Measurements from ENCODE around the gene SDHA. TPM values are rescaled to one million over a fixed set of nuclear protein-coding genes. Genes with fewer than 3 reads are reported as not detected.
A peak's percentile ranks its signal among the peaks of the same experiment; 100 is the strongest.
"Not testable (repeated sequence)": the region's sequence is repeated elsewhere in the genome, so short reads cannot be mapped to it uniquely, and the experiment has no call there.

SDHA gene
- 100 to 1,000 TPM; 121 to 130 TPM for total RNA-seq

DNA sequence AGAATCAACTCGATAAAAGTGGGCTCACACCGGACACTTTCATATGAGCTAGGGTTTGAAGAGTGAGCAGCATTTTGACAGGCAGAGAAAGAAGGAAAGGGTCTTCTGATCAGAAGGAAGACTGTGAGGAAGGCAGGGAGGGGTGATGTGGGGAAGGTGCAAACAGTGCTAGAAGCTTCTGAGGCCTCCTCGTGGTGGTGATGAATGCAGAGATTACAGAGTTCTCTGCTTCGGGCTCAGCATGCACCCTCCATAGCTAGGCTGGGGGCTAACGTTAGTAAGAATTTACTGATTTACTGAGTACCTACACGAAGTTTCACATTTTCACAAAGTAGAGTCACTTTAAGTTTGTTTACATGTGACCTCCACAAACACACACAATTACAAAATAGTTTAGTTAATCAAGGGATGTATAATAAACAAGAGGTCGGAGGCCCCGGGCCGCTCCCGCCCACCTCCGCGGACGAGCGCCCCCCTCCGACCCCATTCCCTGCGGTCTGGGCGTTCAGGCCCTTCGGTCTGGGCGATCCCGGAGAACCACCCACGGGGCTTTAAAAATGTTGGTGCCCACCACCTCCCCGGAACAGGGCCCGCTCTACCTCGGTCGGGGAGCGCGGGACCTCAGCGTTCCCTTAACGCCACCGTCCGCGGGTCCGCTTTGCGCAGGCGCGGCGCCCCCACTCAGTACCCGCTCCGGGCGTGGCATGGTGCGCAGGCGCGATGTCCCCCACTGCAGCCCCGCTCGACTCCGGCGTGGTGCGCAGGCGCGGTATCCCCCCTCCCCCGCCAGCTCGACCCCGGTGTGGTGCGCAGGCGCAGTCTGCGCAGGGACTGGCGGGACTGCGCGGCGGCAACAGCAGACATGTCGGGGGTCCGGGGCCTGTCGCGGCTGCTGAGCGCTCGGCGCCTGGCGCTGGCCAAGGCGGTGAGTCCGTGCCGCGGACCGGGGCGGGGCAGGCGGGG, at the start of gene SDHA, which contains the start of gene CCDC127:
SDHA (plus strand) TSS at position 827 of the 963 bp plus-strand sequence; CDS start at position 863, 36 bp downstream.
CCDC127 (minus strand) TSS at position 660 of the 963 bp plus-strand sequence. CDS start 1,304 bp downstream, outside the sequence.
- DNase-seq (ENCODE audit: low spot score) = peak; percentile 98
- ATAC-seq = peak; percentile 95 to 96
- not testable (repeated sequence) for H3K9me3 Mint-ChIP-seq, H3K27me3 Mint-ChIP-seq, H3K36me3 Mint-ChIP-seq
- H3K4me3 Mint-ChIP-seq = peak within 1 kb of the TSS; percentile 91
- peak within 1 kb of the TSS; percentile 81 to 92 for H3K27ac Mint-ChIP-seq
- H3K4me1 Mint-ChIP-seq (ENCODE audit: low read depth in 2 of 2) = peaks cover 40 to 41% of the 10 kb centered on the region in 2 donors

DNA sequence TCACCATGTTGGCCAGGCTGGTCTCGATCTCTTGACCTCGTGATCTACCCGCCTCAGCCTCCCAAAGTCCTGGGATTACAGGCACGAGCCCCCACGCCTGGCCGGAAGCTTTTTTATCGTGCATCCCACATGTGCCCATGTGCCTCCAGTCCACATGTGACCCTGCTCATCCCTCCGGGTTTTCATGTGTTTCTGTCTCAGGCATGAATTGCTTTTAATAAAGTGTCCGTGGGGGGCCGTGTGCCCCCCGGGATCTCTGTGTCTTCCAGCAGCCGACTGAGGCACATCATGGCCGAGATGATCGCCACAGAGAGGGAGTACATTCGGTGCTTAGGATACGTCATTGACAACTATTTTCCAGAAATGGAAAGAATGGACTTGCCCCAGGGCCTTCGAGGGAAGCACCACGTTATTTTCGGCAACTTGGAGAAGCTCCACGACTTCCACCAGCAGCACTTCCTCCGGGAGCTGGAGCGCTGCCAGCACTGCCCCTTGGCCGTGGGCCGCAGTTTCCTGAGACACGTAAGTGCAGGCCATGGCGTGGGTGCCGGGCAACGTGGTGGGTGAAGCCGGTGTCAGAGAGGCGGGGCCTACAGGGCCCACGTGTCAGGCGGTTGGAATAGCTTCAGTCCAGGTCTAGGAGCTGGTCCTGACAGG, 48.9 kb upstream of the SDHA start:
- no peaks in the 10 kb centered on the region for H3K27me3 Mint-ChIP-seq
- no peak overlapping the region for H3K27ac Mint-ChIP-seq
- H3K4me3 Mint-ChIP-seq = no peak overlapping the region
- H3K36me3 Mint-ChIP-seq = no peaks in the 10 kb centered on the region
- no peaks in the 10 kb centered on the region for H3K9me3 Mint-ChIP-seq
- ATAC-seq = no peak
- DNase-seq (ENCODE audit: low spot score) = no peak
- no peaks in the 10 kb centered on the region for H3K4me1 Mint-ChIP-seq (ENCODE audit: low read depth in 2 of 2)

DNA sequence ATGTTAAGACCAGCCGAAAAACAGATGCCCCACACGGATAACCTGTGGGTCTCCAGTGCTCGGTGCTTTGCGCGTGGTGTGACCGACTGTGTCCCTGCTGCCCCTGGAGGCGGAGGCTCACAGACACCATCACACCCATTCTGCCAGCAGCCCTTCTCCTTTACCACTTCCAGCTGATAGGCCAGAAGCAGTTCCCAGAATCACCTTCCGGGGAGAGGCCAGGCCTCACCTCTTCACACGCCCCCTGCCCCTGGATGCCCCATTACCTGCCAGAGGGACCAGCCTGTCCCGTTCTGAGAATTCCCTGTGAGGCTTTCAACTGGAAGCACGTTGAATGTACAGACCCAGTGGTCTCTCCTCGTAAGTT, 48.4 kb upstream of the SDHA start:
- Mint-ChIP-seq H3K27ac (no peak overlapping the region), H3K9me3 (no peaks in the 10 kb centered on the region), H3K27me3 (no peaks in the 10 kb centered on the region), H3K36me3 (no peaks in the 10 kb centered on the region), H3K4me1 (ENCODE audit: low read depth in 2 of 2) (no peaks in the 10 kb centered on the region), H3K4me3 (no peak overlapping the region)
- no peak for ATAC-seq
- no peak for DNase-seq (ENCODE audit: low spot score)

DNA sequence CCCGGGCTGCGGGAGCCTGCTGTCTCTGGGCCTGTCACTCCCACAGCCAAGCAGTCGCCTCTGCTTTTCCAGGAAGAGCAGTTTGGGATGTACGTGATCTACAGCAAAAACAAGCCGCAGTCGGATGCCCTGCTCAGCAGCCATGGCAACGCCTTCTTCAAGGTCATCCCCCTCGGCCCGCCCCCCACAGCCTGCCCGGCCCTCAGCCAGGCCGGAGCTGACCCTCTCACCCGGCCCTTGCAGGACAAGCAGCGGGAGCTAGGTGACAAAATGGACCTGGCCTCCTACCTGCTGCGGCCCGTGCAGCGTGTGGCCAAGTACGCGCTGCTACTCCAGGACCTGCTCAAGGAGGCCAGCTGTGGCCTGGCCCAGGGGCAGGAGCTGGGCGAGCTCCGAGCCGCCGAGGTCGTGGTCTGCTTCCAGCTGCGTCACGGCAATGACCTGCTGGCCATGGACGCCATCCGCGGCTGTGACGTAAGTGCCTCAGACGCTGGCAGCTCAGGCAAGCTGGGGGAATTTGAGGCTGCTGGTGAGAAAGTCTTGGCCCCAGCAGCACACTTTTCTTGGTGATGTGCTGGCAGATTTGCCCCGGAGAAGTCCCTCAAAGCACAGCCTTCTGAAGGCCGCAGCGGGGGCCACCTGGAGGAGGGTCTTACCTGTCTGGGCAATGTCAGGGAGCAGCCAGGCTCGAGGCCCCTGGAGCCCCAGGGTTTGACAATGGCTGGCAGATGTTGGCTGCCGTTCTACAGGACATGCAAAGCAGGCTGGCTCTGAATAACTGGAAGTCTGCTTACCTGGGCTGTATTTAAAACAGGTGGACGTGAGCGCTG, 46.9 kb upstream of the SDHA start:
- H3K9me3 Mint-ChIP-seq = no peaks in the 10 kb centered on the region
- no peaks in the 10 kb centered on the region for H3K36me3 Mint-ChIP-seq
- H3K4me1 Mint-ChIP-seq (ENCODE audit: low read depth in 2 of 2) = no peaks in the 10 kb centered on the region
- no peak for ATAC-seq
- no peak overlapping the region for H3K4me3 Mint-ChIP-seq
- H3K27me3 Mint-ChIP-seq = no peaks in the 10 kb centered on the region
- DNase-seq (ENCODE audit: low spot score) = no peak
- H3K27ac Mint-ChIP-seq = no peak overlapping the region

DNA sequence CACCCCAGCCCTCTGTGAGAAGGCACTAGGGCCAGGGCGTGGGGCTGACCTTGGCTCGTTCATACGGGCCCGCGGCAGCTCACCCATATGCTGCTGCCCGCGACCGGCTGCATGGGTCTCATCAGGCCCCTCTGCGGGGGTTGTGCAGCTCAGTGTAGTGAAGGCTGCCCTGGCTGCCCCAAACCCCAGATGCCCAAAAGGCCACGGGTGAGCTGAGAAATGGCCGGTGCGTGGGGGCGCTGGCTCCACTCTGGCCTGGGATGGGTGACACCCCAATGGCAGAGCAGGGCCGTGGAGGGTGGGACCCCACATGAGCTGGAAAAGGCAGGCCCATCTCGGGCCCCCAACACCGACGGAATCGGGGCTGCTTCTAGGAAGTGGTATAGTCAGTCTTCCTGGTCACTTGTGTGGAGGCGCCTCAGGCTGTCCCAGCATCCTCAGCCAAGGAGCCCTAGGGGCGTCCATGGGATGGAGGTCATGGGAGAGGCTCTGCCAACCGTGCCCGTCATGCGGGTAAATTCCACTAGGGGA, 46.3 kb upstream of the SDHA start:
- Mint-ChIP-seq H3K36me3 (no peaks in the 10 kb centered on the region), H3K4me1 (ENCODE audit: low read depth in 2 of 2) (no peaks in the 10 kb centered on the region), H3K27ac (no peak overlapping the region), H3K4me3 (no peak overlapping the region), H3K9me3 (no peaks in the 10 kb centered on the region), H3K27me3 (peaks cover 0 to 1% of the 10 kb centered on the region in 2 donors)
- DNase-seq (ENCODE audit: low spot score) = no peak
- ATAC-seq = peak in 1 of 2 donors; percentile 7

DNA sequence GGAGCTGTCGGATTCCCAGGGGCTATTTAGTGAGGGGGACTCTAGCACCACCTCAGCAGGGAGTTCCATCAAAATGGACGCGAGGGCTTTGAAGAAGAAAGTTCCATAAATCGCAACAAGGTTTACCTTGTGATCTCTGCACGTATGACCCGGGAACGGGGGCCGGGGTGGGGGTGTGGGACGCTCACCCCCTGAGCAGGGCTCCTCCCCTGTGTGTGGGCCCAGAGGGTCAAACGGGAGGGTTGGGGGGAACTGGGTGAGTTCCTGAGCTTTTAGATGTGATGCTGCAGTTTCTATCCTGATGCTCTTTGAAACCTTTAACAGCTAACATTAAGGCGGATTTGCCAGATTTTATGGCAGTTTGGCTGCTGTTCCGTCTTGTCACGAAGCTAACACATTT, 45.7 kb upstream of the SDHA start:
- H3K36me3 Mint-ChIP-seq = no peaks in the 10 kb centered on the region
- DNase-seq (ENCODE audit: low spot score) = no peak
- ATAC-seq = no peak
- H3K4me1 Mint-ChIP-seq (ENCODE audit: low read depth in 2 of 2) = no peaks in the 10 kb centered on the region
- H3K27ac Mint-ChIP-seq = no peak overlapping the region
- no peak overlapping the region for H3K4me3 Mint-ChIP-seq
- peaks cover 0 to 6% of the 10 kb centered on the region in 2 donors for H3K27me3 Mint-ChIP-seq
- H3K9me3 Mint-ChIP-seq = no peaks in the 10 kb centered on the region

DNA sequence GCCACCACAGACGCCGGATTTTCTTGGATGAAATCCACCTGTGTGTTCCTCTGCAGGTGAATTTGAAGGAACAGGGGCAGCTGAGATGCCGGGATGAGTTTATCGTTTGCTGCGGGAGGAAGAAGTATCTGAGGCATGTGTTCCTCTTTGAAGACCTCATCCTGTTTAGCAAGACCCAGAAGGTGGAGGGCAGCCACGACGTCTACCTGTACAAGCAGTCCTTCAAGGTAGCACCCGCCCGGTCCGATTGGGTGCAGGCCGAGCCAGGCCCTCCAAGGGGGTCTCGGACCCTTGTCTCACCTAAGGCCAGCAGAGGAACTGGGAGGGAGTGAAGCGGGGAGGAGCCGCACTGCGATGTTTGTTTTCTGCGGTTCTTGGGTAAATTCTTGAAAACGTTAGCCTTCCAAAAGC, 45.3 kb upstream of the SDHA start:
- no peaks in the 10 kb centered on the region for H3K36me3 Mint-ChIP-seq
- peaks cover 0 to 6% of the 10 kb centered on the region in 2 donors for H3K27me3 Mint-ChIP-seq
- DNase-seq (ENCODE audit: low spot score) (no peak), ATAC-seq (no peak)
- no peaks in the 10 kb centered on the region for H3K9me3 Mint-ChIP-seq
- no peaks in the 10 kb centered on the region for H3K4me1 Mint-ChIP-seq (ENCODE audit: low read depth in 2 of 2)
- H3K27ac Mint-ChIP-seq = no peak overlapping the region
- H3K4me3 Mint-ChIP-seq = no peak overlapping the region

DNA sequence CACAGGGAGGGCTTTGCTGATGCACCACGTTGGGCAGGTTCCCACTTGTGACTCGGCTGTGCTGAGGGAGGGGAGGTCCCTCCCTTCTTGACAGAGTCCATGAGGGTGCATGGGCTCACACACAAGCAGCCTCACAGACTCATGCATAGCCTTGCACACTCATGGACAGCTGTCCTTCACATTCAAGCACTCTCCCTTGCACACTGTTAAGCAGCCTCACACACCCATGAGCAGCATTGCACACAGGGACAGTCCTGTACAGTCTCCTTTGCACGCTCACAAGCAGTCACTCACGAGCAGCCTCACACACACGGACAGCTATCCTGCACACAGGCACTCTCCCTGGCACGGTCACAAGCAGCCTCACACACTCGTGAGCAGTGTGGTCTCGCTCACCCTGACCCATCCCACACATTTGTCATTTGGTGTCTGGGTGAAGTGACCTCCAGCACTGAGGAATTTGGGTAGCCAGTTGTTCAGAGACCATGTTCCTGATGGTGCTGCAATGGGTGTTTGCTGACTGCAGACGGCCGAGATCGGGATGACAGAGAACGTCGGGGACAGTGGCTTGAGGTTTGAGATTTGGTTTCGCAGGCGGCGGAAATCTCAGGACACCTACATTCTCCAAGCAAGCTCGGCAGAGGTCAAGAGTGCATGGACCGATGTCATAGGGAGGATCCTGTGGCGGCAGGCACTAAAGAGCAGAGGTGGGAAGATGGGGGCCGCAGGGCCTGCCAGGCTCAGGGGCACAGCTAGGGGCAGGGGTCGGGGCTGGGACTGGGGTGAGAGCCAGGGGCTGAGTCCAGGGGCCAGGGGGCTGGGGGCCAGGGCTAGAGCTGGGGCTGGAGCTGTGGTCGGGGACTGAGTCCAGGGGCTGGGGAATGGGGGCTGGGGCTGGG, 44.5 kb upstream of the SDHA start:
- H3K9me3 Mint-ChIP-seq = no peaks in the 10 kb centered on the region
- DNase-seq (ENCODE audit: low spot score) = no peak
- peaks cover 0 to 11% of the 10 kb centered on the region in 2 donors for H3K27me3 Mint-ChIP-seq
- no peak for ATAC-seq
- no peaks in the 10 kb centered on the region for H3K36me3 Mint-ChIP-seq
- no peaks in the 10 kb centered on the region for H3K4me1 Mint-ChIP-seq (ENCODE audit: low read depth in 2 of 2)
- H3K4me3 Mint-ChIP-seq = no peak overlapping the region
- no peak overlapping the region for H3K27ac Mint-ChIP-seq

DNA sequence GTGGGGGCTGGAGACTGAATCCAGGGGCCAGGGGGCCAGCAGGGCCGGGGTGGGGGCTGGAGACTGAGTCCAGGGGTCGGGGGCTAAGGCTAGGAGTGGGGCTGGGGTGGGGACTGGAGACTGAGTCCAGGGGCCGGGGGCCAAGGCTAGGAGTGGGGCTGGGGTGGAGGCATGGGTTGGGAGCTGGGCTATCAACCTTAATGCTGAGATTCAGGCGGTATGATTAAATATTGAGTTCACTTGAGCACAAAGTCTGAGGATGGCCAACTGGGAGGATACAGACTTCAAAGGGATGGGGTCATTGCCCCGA, 43.9 kb upstream of the SDHA start:
- Mint-ChIP-seq H3K27ac (no peak overlapping the region), H3K4me1 (ENCODE audit: low read depth in 2 of 2) (no peaks in the 10 kb centered on the region), H3K9me3 (no peaks in the 10 kb centered on the region), H3K27me3 (peaks cover 2 to 17% of the 10 kb centered on the region in 2 donors), H3K36me3 (no peaks in the 10 kb centered on the region), H3K4me3 (no peak overlapping the region)
- no peak for DNase-seq (ENCODE audit: low spot score)
- no peak for ATAC-seq

DNA sequence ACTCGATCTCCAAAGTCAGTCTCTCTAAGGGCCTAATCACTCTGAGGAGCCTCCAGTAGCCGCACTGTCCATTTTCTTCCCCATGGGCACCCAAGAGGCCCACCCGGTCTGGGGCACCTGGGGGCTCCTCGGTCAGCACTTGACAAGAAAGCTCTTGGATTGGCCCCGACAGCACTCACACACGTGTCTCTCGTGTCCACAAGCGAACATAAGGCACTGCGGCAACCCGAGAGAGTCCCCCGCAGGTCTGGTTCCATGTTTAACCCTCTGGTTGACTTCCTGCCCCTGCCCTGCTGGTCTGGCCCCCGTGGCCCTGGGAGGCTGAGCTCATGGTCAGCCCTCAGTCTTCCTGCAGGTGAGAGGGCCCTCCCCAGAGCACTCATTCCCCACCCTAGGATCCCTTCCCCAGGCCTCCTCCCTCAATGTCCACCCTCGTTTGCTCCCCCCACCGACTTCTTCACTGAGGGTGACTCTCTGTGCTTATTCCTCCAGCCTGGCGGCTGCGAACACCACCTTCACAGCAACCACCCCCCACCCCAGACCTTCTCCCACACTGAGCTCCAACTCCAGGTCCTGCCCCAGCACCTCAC, 43.1 kb upstream of the SDHA start:
- H3K27ac Mint-ChIP-seq = no peak overlapping the region
- no peaks in the 10 kb centered on the region for H3K9me3 Mint-ChIP-seq
- H3K4me1 Mint-ChIP-seq (ENCODE audit: low read depth in 2 of 2) = no peaks in the 10 kb centered on the region
- DNase-seq (ENCODE audit: low spot score) = no peak
- H3K36me3 Mint-ChIP-seq = no peaks in the 10 kb centered on the region
- H3K27me3 Mint-ChIP-seq = peaks cover 2 to 25% of the 10 kb centered on the region in 2 donors
- H3K4me3 Mint-ChIP-seq = no peak overlapping the region
- no peak for ATAC-seq

DNA sequence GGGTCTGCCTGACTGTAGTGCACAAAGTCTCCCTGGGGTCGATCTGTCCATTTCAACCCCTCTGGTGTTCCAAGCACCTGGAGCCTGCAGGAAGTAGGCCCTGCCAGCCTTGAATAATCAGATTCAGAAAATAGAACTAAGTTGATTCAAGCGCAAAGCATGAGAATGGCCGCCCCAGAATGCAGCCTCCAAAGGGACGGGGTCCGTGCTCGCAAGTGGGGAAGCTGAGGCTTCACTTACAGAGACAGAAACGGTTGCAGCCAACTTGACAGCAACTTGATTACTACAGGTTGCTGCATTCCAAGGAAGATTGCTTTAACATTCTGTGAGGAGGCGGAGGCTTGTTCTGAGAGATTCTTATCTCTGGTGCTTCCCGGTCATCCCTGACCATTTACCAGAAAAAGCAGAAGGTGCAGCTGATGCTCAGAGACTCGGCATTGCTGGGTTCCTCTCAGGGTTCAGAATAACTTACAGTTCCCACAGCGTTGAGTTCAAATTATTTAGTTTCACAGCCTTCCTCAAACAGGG, 41.8 kb upstream of the SDHA start:
- peaks cover 2 to 25% of the 10 kb centered on the region in 2 donors for H3K27me3 Mint-ChIP-seq
- no peak for ATAC-seq
- no peak overlapping the region for H3K4me3 Mint-ChIP-seq
- H3K4me1 Mint-ChIP-seq (ENCODE audit: low read depth in 2 of 2) = no peaks in the 10 kb centered on the region
- DNase-seq (ENCODE audit: low spot score) = no peak
- no peaks in the 10 kb centered on the region for H3K36me3 Mint-ChIP-seq
- H3K27ac Mint-ChIP-seq = no peak overlapping the region
- no peaks in the 10 kb centered on the region for H3K9me3 Mint-ChIP-seq

DNA sequence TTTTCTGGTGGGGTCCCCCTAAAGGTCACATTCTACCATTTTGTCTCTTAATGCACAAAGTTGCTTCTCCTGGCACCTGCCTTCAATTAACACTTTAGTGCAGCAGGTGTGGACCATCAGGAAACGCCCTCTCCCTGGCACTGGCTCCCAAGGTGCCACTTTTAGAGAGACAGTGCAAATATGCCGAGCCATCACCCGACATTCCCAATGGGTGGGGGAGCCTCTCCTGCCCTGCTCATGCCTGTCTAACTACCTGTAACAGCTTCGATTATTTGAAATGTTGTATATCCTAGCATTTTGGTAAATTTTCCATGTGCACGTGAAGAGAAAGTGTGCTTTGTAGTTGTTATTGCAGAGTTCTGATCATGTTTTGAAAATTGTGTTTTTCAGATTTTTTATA, 40.0 kb upstream of the SDHA start:
- Mint-ChIP-seq H3K9me3 (no peaks in the 10 kb centered on the region), H3K36me3 (no peaks in the 10 kb centered on the region), H3K27me3 (peaks cover 2 to 25% of the 10 kb centered on the region in 2 donors), H3K4me3 (no peak overlapping the region), H3K4me1 (ENCODE audit: low read depth in 2 of 2) (no peaks in the 10 kb centered on the region), H3K27ac (no peak overlapping the region)
- no peak for DNase-seq (ENCODE audit: low spot score)
- no peak for ATAC-seq

All from natural killer cell treated with Interleukin-12 subunit alpha and Interleukin-12 subunit beta and Interleukin-15 and Interleukin-18, amount 100 ng/mL, for 72 hours (primary cell).